Omental fat pad (tissue), 4 donors: ENCODE measurements around the gene A2ML1. TPM values are rescaled to one million over a fixed set of nuclear protein-coding genes. Genes with fewer than 3 reads are reported as not detected.

Experiments
- ATAC-seq: fragments of 150-250 bp; one replicate; pipeline ENCODE4 v1.9.1; 2016; ENCODE audit warnings: mild to moderate bottlenecking, moderate library complexity; ENCODE audit not compliant: low FRiP score
- DNase-seq: peaks from one replicate; pipeline ENCODE4 v3.0.0-alpha.2; 2019; ENCODE audit warnings: low spot score
- CTCF ChIP-seq, 3 donors: fragments of 450-650 bp; IDR thresholded peaks; one replicate each; pipeline ENCODE4 v1.5.1; 2016 to 2017; ENCODE audit warnings: antibody characterized with exemption in 3 of 3, mild to moderate bottlenecking in 3 of 3, moderate library complexity in 2 of 3
- total RNA-seq, 4 donors: library from RNA; depleted of rRNA; stranded (reverse); fragments of >200 nt; gene quantifications; one replicate each; pipeline ENCODE4 v1.1.0, GENCODE V29; 2016

Gene A2ML1
- total RNA-seq, 4 donors from 2014 or later: not detected

GRCh38 chr12:8866429-8866828 lies 44.0 kb downstream of the A2ML1 start:
- DNase-seq (no peak), ATAC-seq (no peak)
- TF ChIP-seq CTCF (IDR thresholded peaks at IDR 0.05): no peak

GRCh38 chr12:8867009-8867408 lies 44.6 kb downstream of the A2ML1 start:
- ATAC-seq (no peak), DNase-seq (no peak)
- no peak for TF ChIP-seq CTCF (IDR thresholded peaks at IDR 0.05)

GRCh38 chr12:8867786-8868185 lies 45.4 kb downstream of the A2ML1 start:
- ATAC-seq (no peak), DNase-seq (no peak)
- no peak for TF ChIP-seq CTCF (IDR thresholded peaks at IDR 0.05)

- TF ChIP-seq CTCF (IDR thresholded peaks at IDR 0.05): no peak
- ATAC-seq (no peak), DNase-seq (no peak)
Observed at GRCh38 chr12:8870586-8870985, 48.2 kb downstream of the A2ML1 start.

GRCh38 chr12:8871068-8871467 lies 48.6 kb downstream of the A2ML1 start:
- ATAC-seq (no peak), DNase-seq (no peak)

GRCh38 chr12:8876887-8877286 lies 54.5 kb downstream of the A2ML1 start:
- DNase-seq (no peak), ATAC-seq (no peak)
- TF ChIP-seq CTCF (IDR thresholded peaks at IDR 0.05): no peak

More at GRCh38 chr12:8871068-8871467, 48.6 kb downstream of the A2ML1 start:
- TF ChIP-seq CTCF (IDR thresholded peaks at IDR 0.05): no peak

GRCh38 chr12:8886502-8887284 lies 64.3 kb downstream of the A2ML1 start:
- DNase-seq (no peak), ATAC-seq (no peak)
- TF ChIP-seq CTCF (IDR thresholded peaks at IDR 0.05): no peak
